A549 (cell line): ENCODE measurements around the gene ZNF526.

Experiments
- CBX2 ChIP-seq: fragments of 200-600 bp; sonication (generic); IDR thresholded peaks from 2 replicates; pipeline ENCODE4 v1.6.1; 2016; ENCODE audit warnings: low read depth, mild to moderate bottlenecking, borderline replicate concordance
- CEBPB ChIP-seq, 2 experiments: fragments of >200 bp in 1 of 2; sonication (Bioruptor Twin) in 1 of 2; formaldehyde crosslinking in 1 of 2; IDR thresholded peaks; 2 replicates each; pipeline ENCODE4 v1.6.1; 2012 to 2016
- CHD2 ChIP-seq: fragments of 150-350 bp; IDR thresholded peaks from 2 replicates; pipeline ENCODE4 v1.6.1; 2014; ENCODE audit warnings: low read length; ENCODE audit not compliant: partially characterized antibody
- CTCF ChIP-seq: fragments of >200 bp; sonication (Bioruptor Twin); formaldehyde crosslinking; IDR thresholded peaks from 3 replicates; pipeline ENCODE4 v1.5.1; 2016
- EHMT2 ChIP-seq: fragments of 200-600 bp; sonication (generic); IDR thresholded peaks from 2 replicates; pipeline ENCODE4 v1.6.1; 2016; ENCODE audit warnings: antibody characterized with exemption, low read depth, mild to moderate bottlenecking, moderate library complexity
- ESRRA ChIP-seq: fragments of 150-350 bp; IDR thresholded peaks from 2 replicates; pipeline ENCODE4 v1.6.1; 2014; ENCODE audit warnings: mild to moderate bottlenecking, low read length, borderline replicate concordance
- MAZ ChIP-seq: fragments of 150-350 bp; IDR thresholded peaks from 2 replicates; pipeline ENCODE4 v1.6.1; 2014; ENCODE audit warnings: antibody characterized with exemption, low read depth, low read length, borderline replicate concordance
- MYC ChIP-seq: IDR thresholded peaks from 2 replicates; pipeline ENCODE4 v1.6.1; 2012; ENCODE audit warnings: mild to moderate bottlenecking, inconsistent platforms, low read length, improper control_type of control experiment, borderline replicate concordance
- NPAS2 ChIP-seq: fragments of 250-450 bp; sonication (Bioruptor Pico); IDR thresholded peaks from 2 replicates; pipeline ENCODE4 v1.8.0; 2022; ENCODE audit warnings: mild to moderate bottlenecking, moderate library complexity, borderline replicate concordance
- POLR2A ChIP-seq: IDR thresholded peaks from 2 replicates; pipeline ENCODE4 v1.6.1; 2012; ENCODE audit warnings: mild to moderate bottlenecking, low read length
- RARB ChIP-seq: fragments of 250-450 bp; sonication (Bioruptor Pico); IDR thresholded peaks from 2 replicates; pipeline ENCODE4 v1.8.0; 2021; ENCODE audit warnings: mild to moderate bottlenecking, moderate library complexity
- REST ChIP-seq: fragments of 200-600 bp; sonication (generic); IDR thresholded peaks from 2 replicates; pipeline ENCODE4 v1.6.1; 2016; ENCODE audit warnings: antibody characterized with exemption, mild to moderate bottlenecking, moderate library complexity
- ZNF302 ChIP-seq: fragments of 250-450 bp; sonication (Bioruptor Pico); IDR thresholded peaks from 2 replicates; pipeline ENCODE4 v1.9.0; 2021; ENCODE audit warnings: inconsistent platforms, mild to moderate bottlenecking, moderate library complexity
- ZSCAN20 ChIP-seq: fragments of 250-450 bp; sonication (Bioruptor Pico); IDR thresholded peaks from 2 replicates; pipeline ENCODE4 v1.8.0; 2022; ENCODE audit warnings: mild to moderate bottlenecking, moderate library complexity

DNA sequence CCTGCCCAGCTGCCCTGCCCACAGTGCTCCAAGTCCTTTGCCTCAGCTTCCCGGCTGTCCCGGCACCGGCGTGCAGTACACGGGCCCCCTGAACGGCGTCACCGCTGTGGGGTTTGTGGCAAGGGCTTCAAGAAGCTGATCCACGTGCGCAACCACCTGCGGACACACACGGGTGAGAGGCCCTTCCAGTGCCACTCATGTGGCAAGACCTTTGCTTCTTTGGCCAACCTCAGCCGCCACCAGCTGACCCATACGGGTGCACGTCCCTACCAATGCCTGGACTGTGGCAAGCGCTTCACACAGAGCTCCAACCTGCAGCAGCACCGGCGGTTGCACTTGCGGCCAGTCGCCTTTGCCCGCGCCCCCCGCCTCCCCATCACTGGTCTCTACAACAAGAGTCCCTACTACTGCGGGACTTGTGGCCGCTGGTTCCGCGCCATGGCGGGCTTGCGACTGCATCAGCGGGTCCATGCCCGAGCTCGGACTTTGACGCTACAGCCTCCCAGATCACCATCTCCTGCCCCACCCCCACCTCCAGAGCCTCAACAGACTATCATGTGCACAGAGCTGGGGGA is 5.7 kb downstream of the ZNF526 start:
- no peak for TF ChIP-seq POLR2A
- no peak for TF ChIP-seq CTCF
- TF ChIP-seq ESRRA = no peak
- no peak for TF ChIP-seq CHD2
- no peak for TF ChIP-seq MYC
- TF ChIP-seq REST = no peak
- no peak for TF ChIP-seq ZNF302 (CRISPR knock-in tag)
- TF ChIP-seq EHMT2 = no peak
- TF ChIP-seq CBX2 = no peak
- TF ChIP-seq CEBPB (IDR thresholded peaks at IDR 0.05) = no peak
- TF ChIP-seq RARB (CRISPR knock-in tag) = no peak
- TF ChIP-seq MAZ = no peak
- TF ChIP-seq NPAS2 (CRISPR knock-in tag) = no peak
- TF ChIP-seq ZSCAN20 (CRISPR knock-in tag) = no peak
